HFFc6 (cell line): ENCODE results near the gene NCS1. TPM values are rescaled to one million over a fixed set of nuclear protein-coding genes. Genes with fewer than 3 reads are reported as not detected.

Experiments
- DNase-seq: peaks from one replicate; pipeline ENCODE4 v3.0.0-alpha.2; 2018
- H3K27ac Mint-ChIP-seq: 2 replicates; pipeline ENCODE4 v1.8.0; 2020; ENCODE audit warnings: mild to moderate bottlenecking, mixed read lengths
- H3K27me3 Mint-ChIP-seq: 2 replicates; pipeline ENCODE4 v1.8.0; 2021; ENCODE audit warnings: mild to moderate bottlenecking, moderate library complexity, mixed read lengths; ENCODE audit not compliant: insufficient read depth
- H3K36me3 Mint-ChIP-seq: 2 replicates; pipeline ENCODE4 v1.8.0; 2021; ENCODE audit warnings: low read depth, mixed read lengths
- H3K4me1 Mint-ChIP-seq: 2 replicates; pipeline ENCODE4 v1.8.0; 2020; ENCODE audit warnings: low read depth, mixed read lengths
- H3K4me3 Mint-ChIP-seq: 2 replicates; pipeline ENCODE4 v1.8.0; 2020; ENCODE audit warnings: mild to moderate bottlenecking, moderate library complexity, mixed read lengths
- H3K9me3 Mint-ChIP-seq: 2 replicates; pipeline ENCODE4 v1.8.0; 2020; ENCODE audit warnings: mild to moderate bottlenecking, mixed read lengths
- total RNA-seq, 6 experiments: library from RNA; stranded (reverse); fragmentation: NEBNext Ultra II Directional; extraction: Animal tissue kit (Norgen Biotek cat#: 25700); gene quantifications; 2 replicates in 1 of 6; 3 replicates in 5 of 6; pipeline ENCODE4 v1.2.3, GENCODE V29; 2021
- TF ChIP-seq, protein P1 (sequence below): fragments of 200-600 bp; sonication (generic); IDR thresholded peaks from 2 replicates; pipeline ENCODE4 v1.5.0; 2021; ENCODE audit warnings: antibody characterized with exemption, mild to moderate bottlenecking

NCS1 gene
- total RNA-seq, 6 experiments from 2014 or later: 96.5 to 108 (median 104) TPM

DNA sequence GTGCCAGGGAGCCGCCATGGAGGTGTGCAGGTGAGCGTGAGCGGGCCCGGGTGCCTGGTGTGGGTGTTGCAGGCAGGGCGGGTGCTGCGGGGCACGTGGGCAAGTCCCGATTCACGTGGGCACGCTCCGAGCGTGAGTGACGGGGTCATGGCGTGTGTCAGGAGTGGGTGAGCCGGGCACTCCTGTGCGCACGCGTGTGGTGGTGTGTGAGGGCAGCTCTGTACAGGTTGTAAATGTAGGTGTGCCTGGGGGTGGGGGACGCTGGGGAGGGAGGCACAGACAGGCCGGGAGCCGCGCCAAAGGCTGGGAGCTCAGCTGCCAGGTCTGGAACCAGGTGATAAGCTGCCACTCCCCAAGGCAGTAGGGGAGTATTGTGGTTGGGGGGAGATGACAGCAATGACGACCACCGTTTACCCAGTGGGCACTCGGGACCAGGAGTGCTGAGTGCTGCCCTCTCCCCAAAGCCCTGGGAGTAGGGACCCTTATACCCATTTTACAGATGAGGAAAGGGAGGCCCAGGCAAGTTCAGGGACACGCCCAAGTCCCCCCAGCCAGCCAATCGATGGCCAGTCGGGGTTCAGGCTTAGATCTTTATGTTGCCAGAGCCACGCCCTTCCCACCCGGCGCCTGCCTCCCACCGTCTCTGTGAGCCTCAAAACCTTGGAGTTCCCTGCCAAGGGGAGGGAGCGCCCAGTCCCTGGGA lies 9.6 kb downstream of the NCS1 start:
- Mint-ChIP-seq H3K9me3 (no peaks in the 10 kb centered on the region), H3K4me1 (peaks cover 51% of the 10 kb centered on the region), H3K36me3 (0 out of 2 replicates have a peak, but pooled peaks cover 6% of the 10 kb centered on the region), H3K27ac (no peak overlapping the region), H3K4me3 (no peak overlapping the region), H3K27me3 (no peaks in the 10 kb centered on the region; the same call in 1 of the 2 replicates)
- no peak for DNase-seq
- TF ChIP-seq, protein P1, sequence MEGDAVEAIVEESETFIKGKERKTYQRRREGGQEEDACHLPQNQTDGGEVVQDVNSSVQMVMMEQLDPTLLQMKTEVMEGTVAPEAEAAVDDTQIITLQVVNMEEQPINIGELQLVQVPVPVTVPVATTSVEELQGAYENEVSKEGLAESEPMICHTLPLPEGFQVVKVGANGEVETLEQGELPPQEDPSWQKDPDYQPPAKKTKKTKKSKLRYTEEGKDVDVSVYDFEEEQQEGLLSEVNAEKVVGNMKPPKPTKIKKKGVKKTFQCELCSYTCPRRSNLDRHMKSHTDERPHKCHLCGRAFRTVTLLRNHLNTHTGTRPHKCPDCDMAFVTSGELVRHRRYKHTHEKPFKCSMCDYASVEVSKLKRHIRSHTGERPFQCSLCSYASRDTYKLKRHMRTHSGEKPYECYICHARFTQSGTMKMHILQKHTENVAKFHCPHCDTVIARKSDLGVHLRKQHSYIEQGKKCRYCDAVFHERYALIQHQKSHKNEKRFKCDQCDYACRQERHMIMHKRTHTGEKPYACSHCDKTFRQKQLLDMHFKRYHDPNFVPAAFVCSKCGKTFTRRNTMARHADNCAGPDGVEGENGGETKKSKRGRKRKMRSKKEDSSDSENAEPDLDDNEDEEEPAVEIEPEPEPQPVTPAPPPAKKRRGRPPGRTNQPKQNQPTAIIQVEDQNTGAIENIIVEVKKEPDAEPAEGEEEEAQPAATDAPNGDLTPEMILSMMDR: no peak

GRCh38 chr9:130182381-130182909 lies 10.2 kb downstream of the NCS1 start:
- peaks cover 57% of the 10 kb centered on the region for H3K4me1 Mint-ChIP-seq
- H3K27me3 Mint-ChIP-seq: no peaks in the 10 kb centered on the region; the same call in 1 of the 2 replicates
- H3K4me3 Mint-ChIP-seq: no peak overlapping the region
- 0 out of 2 replicates have a peak, but pooled peaks cover 6% of the 10 kb centered on the region for H3K36me3 Mint-ChIP-seq
- no peaks in the 10 kb centered on the region for H3K9me3 Mint-ChIP-seq
- no peak for DNase-seq
- TF ChIP-seq, protein P1: no peak
- peak overlapping the region; percentile 85 for H3K27ac Mint-ChIP-seq

- Mint-ChIP-seq H3K4me3 (peak overlapping the region; percentile 78), H3K4me1 (peaks cover 64% of the 10 kb centered on the region), H3K27me3 (no peaks in the 10 kb centered on the region; the same call in 1 of the 2 replicates), H3K36me3 (0 out of 2 replicates have a peak, but pooled peaks cover 6% of the 10 kb centered on the region), H3K27ac (peak overlapping the region; percentile 85), H3K9me3 (no peaks in the 10 kb centered on the region)
- DNase-seq: peak; percentile 80
- TF ChIP-seq, protein P1: no peak
Measured at GRCh38 chr9:130183133-130183762, 11.0 kb downstream of the NCS1 start.

- Mint-ChIP-seq H3K36me3 (0 out of 2 replicates have a peak, but pooled peaks cover 6% of the 10 kb centered on the region), H3K4me1 (peaks cover 61% of the 10 kb centered on the region), H3K27me3 (no peaks in the 10 kb centered on the region), H3K4me3 (peak overlapping the region; percentile 37; the same call in 1 of the 2 replicates), H3K27ac (peak overlapping the region; percentile 90), H3K9me3 (no peaks in the 10 kb centered on the region)
- DNase-seq: no peak
- TF ChIP-seq, protein P1: no peak
Measured at GRCh38 chr9:130185017-130185416, 12.8 kb downstream of the NCS1 start.

DNA sequence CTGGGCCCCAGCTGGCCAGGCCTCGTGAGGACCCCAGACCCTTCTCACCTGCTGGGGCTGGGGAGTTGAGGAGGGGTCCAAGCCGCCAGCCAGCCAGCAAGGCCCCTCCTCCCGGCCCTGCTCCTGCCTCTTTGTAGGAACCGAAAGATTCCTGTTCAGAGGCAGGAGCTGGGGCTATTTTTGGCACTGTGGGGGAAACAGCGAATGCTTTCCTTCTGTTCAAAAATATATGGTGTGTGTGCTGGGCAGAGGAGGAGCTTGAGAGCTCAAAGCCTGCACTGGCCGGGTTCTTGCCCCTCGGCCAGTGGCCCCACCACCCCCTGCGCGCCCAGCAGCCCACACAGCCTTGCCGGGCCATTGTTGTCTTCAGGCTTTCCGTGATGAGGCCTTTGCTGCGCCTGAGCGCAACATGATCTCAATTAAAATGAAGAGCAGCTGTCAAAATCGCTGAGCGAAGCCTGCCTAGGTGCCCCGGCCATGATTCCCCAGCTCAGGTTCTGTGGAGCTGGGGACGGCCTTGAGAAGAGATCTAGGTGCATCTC lies 13.4 kb downstream of the NCS1 start:
- Mint-ChIP-seq H3K36me3 (0 out of 2 replicates have a peak, but pooled peaks cover 6% of the 10 kb centered on the region), H3K27me3 (no peaks in the 10 kb centered on the region), H3K9me3 (no peaks in the 10 kb centered on the region), H3K4me1 (peaks cover 64% of the 10 kb centered on the region), H3K4me3 (peak overlapping the region; percentile 77), H3K27ac (peak overlapping the region; percentile 90)
- TF ChIP-seq, protein P1: no peak
- DNase-seq: peak; percentile 27
